Astrocyte (in vitro differentiated cells and primary cell): ENCODE measurements around the gene ZDHHC1. TPM values are rescaled to one million over a fixed set of nuclear protein-coding genes. Genes with fewer than 3 reads are reported as not detected.
"Not testable (repeated sequence)": the region's sequence is repeated elsewhere in the genome, so short reads cannot be mapped to it uniquely, and the experiment has no call there.

Source experiments
- DNase-seq: peaks from one replicate; pipeline ENCODE4 v3.0.0-alpha.2; 2010; ENCODE audit warnings: low read depth
- FAIRE-seq: peaks from 2 replicates; lab custom pipeline; 2011; peaks lifted over from hg19 to GRCh38; lab: Jason Lieb, UNC
- H2AFZ ChIP-seq: 2 replicates; pipeline ENCODE4 v1.6.0; 2012; ENCODE audit warnings: low read depth, low read length, inconsistent platforms
- H3K27ac ChIP-seq: 2 replicates; pipeline ENCODE4 v1.5.1; 2011; ENCODE audit warnings: low read depth, low read length, inconsistent platforms
- H3K27me3 ChIP-seq: 2 replicates; pipeline ENCODE4 v1.6.0; 2011; ENCODE audit warnings: low read length, inconsistent platforms; ENCODE audit not compliant: insufficient read depth
- H3K36me3 ChIP-seq: 2 replicates; pipeline ENCODE4 v1.5.1; 2011; ENCODE audit warnings: low read length, inconsistent platforms; ENCODE audit not compliant: insufficient read depth
- H3K4me1 ChIP-seq: 2 replicates; pipeline ENCODE4 v1.5.1; 2011; ENCODE audit warnings: low read length, inconsistent platforms; ENCODE audit not compliant: insufficient read depth
- H3K4me2 ChIP-seq: 2 replicates; pipeline ENCODE4 v1.6.0; 2012; ENCODE audit warnings: low read length, inconsistent platforms
- H3K4me3 ChIP-seq: 2 replicates; pipeline ENCODE4 v1.5.1; 2011; ENCODE audit warnings: low read depth, mild to moderate bottlenecking, low read length, inconsistent platforms; ENCODE audit not compliant: insufficient read depth
- H3K79me2 ChIP-seq: 2 replicates; pipeline ENCODE4 v1.6.0; 2012; ENCODE audit warnings: mild to moderate bottlenecking, low read length, inconsistent platforms; ENCODE audit not compliant: insufficient read depth
- H3K9ac ChIP-seq: 2 replicates; pipeline ENCODE4 v1.6.0; 2012; ENCODE audit warnings: mild to moderate bottlenecking, low read length, inconsistent platforms
- H3K9me3 ChIP-seq: 2 replicates; pipeline ENCODE4 v1.5.1; 2012; ENCODE audit warnings: low read depth, mild to moderate bottlenecking, low read length, inconsistent platforms; ENCODE audit not compliant: insufficient read depth
- H4K20me1 ChIP-seq: 2 replicates; pipeline ENCODE4 v1.6.0; 2012; ENCODE audit warnings: low read length, inconsistent platforms; ENCODE audit not compliant: insufficient read depth
- H3K27ac Mint-ChIP-seq: one replicate; pipeline ENCODE4 v1.8.0; 2021; ENCODE audit warnings: mild to moderate bottlenecking, mixed read lengths; ENCODE audit not compliant: unreplicated experiment
- H3K27me3 Mint-ChIP-seq: one replicate; pipeline ENCODE4 v1.8.0; 2021; ENCODE audit warnings: low read depth, mixed read lengths; ENCODE audit not compliant: unreplicated experiment
- H3K36me3 Mint-ChIP-seq: one replicate; pipeline ENCODE4 v1.8.0; 2021; ENCODE audit warnings: low read depth, mixed read lengths; ENCODE audit not compliant: unreplicated experiment
- H3K4me1 Mint-ChIP-seq: one replicate; pipeline ENCODE4 v1.8.0; 2021; ENCODE audit warnings: low read depth, mixed read lengths; ENCODE audit not compliant: unreplicated experiment
- H3K4me3 Mint-ChIP-seq: one replicate; pipeline ENCODE4 v1.8.0; 2021; ENCODE audit warnings: mild to moderate bottlenecking, moderate library complexity, mixed read lengths; ENCODE audit not compliant: unreplicated experiment
- H3K9me3 Mint-ChIP-seq: one replicate; pipeline ENCODE4 v1.8.0; 2021; ENCODE audit warnings: mild to moderate bottlenecking, mixed read lengths; ENCODE audit not compliant: unreplicated experiment
- EZH2 ChIP-seq: IDR thresholded peaks from 2 replicates; pipeline ENCODE4 v1.6.1; 2012; ENCODE audit warnings: mild to moderate bottlenecking, low read length, inconsistent platforms; ENCODE audit not compliant: insufficient read depth
- total RNA-seq: library from RNA; stranded (reverse); gene quantifications from 2 replicates; pipeline ENCODE4 v1.2.1, GENCODE V29; 2021
- TF ChIP-seq, protein P1 (sequence below): IDR thresholded peaks from 2 replicates; pipeline ENCODE4 v1.5.1; 2011; ENCODE audit warnings: low read depth, mild to moderate bottlenecking, inconsistent platforms, low read length, moderate library complexity; ENCODE audit not compliant: insufficient read depth

ZDHHC1 gene
- total RNA-seq, 1 donor from 2014 or later = 3.7 TPM

DNA sequence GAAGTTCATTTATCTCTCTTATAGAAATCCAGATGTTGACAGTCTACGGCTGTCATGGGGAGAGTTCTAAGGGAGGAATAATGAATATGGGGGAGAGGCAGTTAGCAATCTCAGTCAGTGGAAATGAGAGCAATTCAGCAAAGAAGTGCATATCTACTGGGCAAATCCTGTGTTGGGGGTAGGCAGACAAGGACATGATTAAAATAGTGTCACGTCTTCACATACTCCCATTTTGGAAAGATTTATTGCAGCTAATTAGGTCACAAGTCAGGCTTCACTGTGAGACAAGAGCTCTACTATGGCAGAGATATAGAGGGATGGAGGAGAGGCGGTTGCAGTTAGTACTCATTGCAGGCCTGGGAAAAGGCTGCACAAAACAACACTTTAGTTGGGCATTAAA is 59.9 kb downstream of the ZDHHC1 start:
- DNase-seq (no peak), FAIRE-seq (no peak)
- Histone ChIP-seq H4K20me1 (no peaks in the 10 kb centered on the region), H3K79me2 (no peaks in the 10 kb centered on the region), H3K4me1 (no peaks in the 10 kb centered on the region), H3K36me3 (no peaks in the 10 kb centered on the region), H3K9ac (no peak overlapping the region), H3K27me3 (peaks cover 19% of the 10 kb centered on the region), H3K4me2 (no peak overlapping the region), H2AFZ (no peak overlapping the region), H3K9me3 (no peaks in the 10 kb centered on the region), H3K4me3 (no peak overlapping the region), H3K27ac (no peak overlapping the region)
- H3K4me3 Mint-ChIP-seq = no peak overlapping the region
- peaks cover 3% of the 10 kb centered on the region for H3K9me3 Mint-ChIP-seq
- peaks cover 38% of the 10 kb centered on the region for H3K27me3 Mint-ChIP-seq
- TF ChIP-seq EZH2 = no peak
- TF ChIP-seq, protein P1, sequence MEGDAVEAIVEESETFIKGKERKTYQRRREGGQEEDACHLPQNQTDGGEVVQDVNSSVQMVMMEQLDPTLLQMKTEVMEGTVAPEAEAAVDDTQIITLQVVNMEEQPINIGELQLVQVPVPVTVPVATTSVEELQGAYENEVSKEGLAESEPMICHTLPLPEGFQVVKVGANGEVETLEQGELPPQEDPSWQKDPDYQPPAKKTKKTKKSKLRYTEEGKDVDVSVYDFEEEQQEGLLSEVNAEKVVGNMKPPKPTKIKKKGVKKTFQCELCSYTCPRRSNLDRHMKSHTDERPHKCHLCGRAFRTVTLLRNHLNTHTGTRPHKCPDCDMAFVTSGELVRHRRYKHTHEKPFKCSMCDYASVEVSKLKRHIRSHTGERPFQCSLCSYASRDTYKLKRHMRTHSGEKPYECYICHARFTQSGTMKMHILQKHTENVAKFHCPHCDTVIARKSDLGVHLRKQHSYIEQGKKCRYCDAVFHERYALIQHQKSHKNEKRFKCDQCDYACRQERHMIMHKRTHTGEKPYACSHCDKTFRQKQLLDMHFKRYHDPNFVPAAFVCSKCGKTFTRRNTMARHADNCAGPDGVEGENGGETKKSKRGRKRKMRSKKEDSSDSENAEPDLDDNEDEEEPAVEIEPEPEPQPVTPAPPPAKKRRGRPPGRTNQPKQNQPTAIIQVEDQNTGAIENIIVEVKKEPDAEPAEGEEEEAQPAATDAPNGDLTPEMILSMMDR = no peak
- no peak overlapping the region for H3K27ac Mint-ChIP-seq
- no peaks in the 10 kb centered on the region for H3K4me1 Mint-ChIP-seq
- H3K36me3 Mint-ChIP-seq = no peaks in the 10 kb centered on the region

DNA sequence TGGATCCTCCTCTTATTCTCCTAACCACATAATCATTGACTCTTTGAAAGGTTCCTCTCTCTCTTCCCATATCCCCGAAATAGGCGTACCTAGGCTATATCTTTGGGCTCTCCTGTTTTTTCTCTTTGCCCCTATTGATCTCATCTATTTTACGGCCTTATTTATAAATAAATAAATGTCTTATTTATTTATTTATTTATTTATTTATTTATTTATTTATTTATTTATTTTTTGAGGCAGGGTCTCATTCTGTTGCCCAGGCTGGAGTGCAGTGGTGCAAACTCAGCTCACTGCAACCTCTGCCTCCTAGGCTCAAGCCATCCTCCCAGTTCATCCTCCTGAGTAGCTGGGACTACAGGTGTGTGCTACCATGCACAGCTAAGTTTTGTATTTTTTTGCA is 63.8 kb downstream of the ZDHHC1 start:
- not testable (repeated sequence) for H4K20me1 ChIP-seq, H3K9ac ChIP-seq, H3K27ac Mint-ChIP-seq, H3K27me3 ChIP-seq, H3K4me3 Mint-ChIP-seq, H3K79me2 ChIP-seq, H3K4me2 ChIP-seq, FAIRE-seq, H3K36me3 ChIP-seq, H3K27ac ChIP-seq, H3K4me3 ChIP-seq, H3K4me1 Mint-ChIP-seq, H3K9me3 ChIP-seq, H2AFZ ChIP-seq, H3K36me3 Mint-ChIP-seq, DNase-seq, H3K9me3 Mint-ChIP-seq, H3K4me1 ChIP-seq
- H3K27me3 Mint-ChIP-seq = peaks cover 28% of the 10 kb centered on the region

DNA sequence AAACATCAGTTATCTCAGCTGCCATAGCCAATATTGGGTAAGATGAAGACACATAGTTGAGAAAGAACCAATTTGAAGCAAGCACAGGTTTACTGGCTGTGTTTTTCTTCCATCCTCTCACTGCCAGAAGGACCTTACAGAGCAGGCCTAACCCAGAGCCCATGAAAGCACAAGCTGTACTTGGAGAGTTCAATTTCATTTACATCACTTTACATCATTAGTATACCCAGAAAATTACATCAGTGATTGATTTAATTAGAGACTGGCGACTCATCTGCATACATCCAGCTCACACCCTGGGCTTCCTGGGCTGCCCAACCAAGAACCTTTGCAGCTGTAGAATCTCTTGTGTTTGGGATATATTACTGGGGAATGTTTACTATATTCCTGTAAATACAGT is 66.0 kb downstream of the ZDHHC1 start:
- H3K4me1 Mint-ChIP-seq = no peaks in the 10 kb centered on the region
- FAIRE-seq = no peak
- H3K36me3 Mint-ChIP-seq = no peaks in the 10 kb centered on the region
- Histone ChIP-seq H3K4me1 (no peaks in the 10 kb centered on the region), H3K4me2 (no peak overlapping the region), H3K36me3 (no peaks in the 10 kb centered on the region), H3K27me3 (no peaks in the 10 kb centered on the region), H3K9me3 (no peaks in the 10 kb centered on the region), H3K9ac (no peak overlapping the region), H4K20me1 (no peaks in the 10 kb centered on the region), H3K4me3 (no peak overlapping the region), H2AFZ (no peak overlapping the region), H3K27ac (no peak overlapping the region), H3K79me2 (no peaks in the 10 kb centered on the region)
- H3K27ac Mint-ChIP-seq = no peak overlapping the region
- no peak overlapping the region for H3K4me3 Mint-ChIP-seq
- DNase-seq = no peak
- peaks cover 3% of the 10 kb centered on the region for H3K9me3 Mint-ChIP-seq
- TF ChIP-seq, protein P1 = no peak
- TF ChIP-seq EZH2 = no peak
- peaks cover 29% of the 10 kb centered on the region for H3K27me3 Mint-ChIP-seq
